HepG2 (cell line): Measurements from ENCODE around the gene CTSA. TPM values are rescaled to one million over a fixed set of nuclear protein-coding genes. Genes with fewer than 3 reads are reported as not detected.
A peak's percentile ranks its signal among the peaks of the same experiment; 100 is the strongest.

Experiments
- KLF6 ChIP-seq: IDR thresholded peaks from 2 replicates; pipeline ENCODE4 v1.8.0; 2016; ENCODE audit warnings: missing biosample characterization, missing genetic modification reagents
- LCORL ChIP-seq, 2 experiments: fragments of 450-650 bp in 1 of 2; sonication (generic) in 1 of 2; formaldehyde crosslinking in 1 of 2; IDR thresholded peaks; 2 replicates each; pipeline versions ENCODE4 v1.5.0 to v1.6.1; 2017 to 2020; ENCODE audit warnings: antibody characterized with exemption in 1 of 2, missing genetic modification reagents in 1 of 2
- MBD4 ChIP-seq: IDR thresholded peaks from 2 replicates; pipeline ENCODE4 v1.6.1; 2012; ENCODE audit warnings: low read length, inconsistent platforms, borderline replicate concordance
- MYC ChIP-seq: sonication (generic); formaldehyde crosslinking; IDR thresholded peaks from 2 replicates; pipeline ENCODE4 v1.9.0; 2021; ENCODE audit warnings: missing genetic modification reagents, borderline replicate concordance
- NFE2 ChIP-seq: sonication (generic); formaldehyde crosslinking; IDR thresholded peaks from 2 replicates; pipeline ENCODE4 v1.4.0; 2020; ENCODE audit warnings: missing genetic modification reagents
- SCMH1 ChIP-seq: sonication (generic); formaldehyde crosslinking; IDR thresholded peaks from 2 replicates; pipeline ENCODE4 v1.9.0; 2021; ENCODE audit warnings: missing genetic modification reagents, mild to moderate bottlenecking, borderline replicate concordance
- SRSF9 ChIP-seq: fragments of 200-400 bp; formaldehyde crosslinking; IDR thresholded peaks from 2 replicates; pipeline ENCODE4 v1.6.1; 2018; ENCODE audit warnings: borderline replicate concordance, mild to moderate bottlenecking, low read depth, low read length; ENCODE audit not compliant: insufficient read depth, poor library complexity, severe bottlenecking
- ZNF224 ChIP-seq: sonication (generic); formaldehyde crosslinking; IDR thresholded peaks from 2 replicates; pipeline ENCODE4 v1.5.0; 2020; ENCODE audit warnings: mild to moderate bottlenecking, missing genetic modification reagents
- ZNF33B ChIP-seq: sonication (generic); formaldehyde crosslinking; IDR thresholded peaks from 2 replicates; pipeline ENCODE4 v1.5.1; 2020; ENCODE audit warnings: mild to moderate bottlenecking, missing genetic modification reagents
- ZNF605 ChIP-seq: sonication (generic); formaldehyde crosslinking; IDR thresholded peaks from 2 replicates; pipeline ENCODE4 v1.8.0; 2022; ENCODE audit warnings: mild to moderate bottlenecking, missing genetic modification reagents
- ZNF614 ChIP-seq: IDR thresholded peaks from 2 replicates; pipeline ENCODE4 v1.6.1; 2018; ENCODE audit warnings: missing biosample characterization, missing genetic modification reagents, inconsistent platforms, borderline replicate concordance
- ZNF724P ChIP-seq: sonication (generic); formaldehyde crosslinking; IDR thresholded peaks from 2 replicates; pipeline ENCODE4 v1.8.0; 2022; ENCODE audit warnings: missing genetic modification reagents, borderline replicate concordance
- ZNF841 ChIP-seq: sonication (generic); formaldehyde crosslinking; IDR thresholded peaks from 2 replicates; pipeline ENCODE4 v1.8.1; 2023; ENCODE audit warnings: missing genetic modification reagents, borderline replicate concordance
- polyA plus RNA-seq, 8 experiments: library from polyadenylated mRNA; depleted of rRNA in 3 of 8; stranded (reverse) in 7 of 8; unstranded in 1 of 8; fragments of >200 nt; fragmentation: Illumina TruSeq in 4 of 8; extraction: Trizol in 4 of 8; gene quantifications; 2 replicates each; pipeline versions ENCODE4 v1.2.1 to v1.2.3, GENCODE V29; 2011 to 2016; ENCODE audit warnings: low read depth in 4 of 8, missing spikeins in 1 of 8, mixed read lengths in 1 of 8; ENCODE audit not compliant: insufficient read depth in 1 of 8
- total RNA-seq, 5 experiments: library from RNA; depleted of rRNA; stranded (reverse); fragments of >200 nt; fragmentation: Illumina TruSeq; extraction: Trizol; gene quantifications; 2 replicates each; pipeline ENCODE4 v1.2.3, GENCODE V29; 2016; ENCODE audit warnings: low read depth in 1 of 5
- TF ChIP-seq, protein P1 (sequence below): sonication (generic); formaldehyde crosslinking; IDR thresholded peaks from 2 replicates; pipeline ENCODE4 v1.8.0; 2022; ENCODE audit warnings: mild to moderate bottlenecking, missing genetic modification reagents; ENCODE audit not compliant: insufficient replicate concordance
- TF ChIP-seq, protein P2 (sequence below): IDR thresholded peaks from 2 replicates; pipeline ENCODE4 v1.6.1; 2016; ENCODE audit warnings: missing compliant biosample characterization, missing genetic modification reagents, borderline replicate concordance
- TF ChIP-seq, protein P3 (sequence below): sonication (generic); formaldehyde crosslinking; conservative IDR thresholded peaks from 2 replicates; pipeline ENCODE4 v1.8.1; 2023; ENCODE audit warnings: missing genetic modification reagents
- TF ChIP-seq, protein P4 (sequence below): sonication (generic); formaldehyde crosslinking; IDR thresholded peaks from 2 replicates; pipeline ENCODE4 v1.9.0; 2022; ENCODE audit warnings: low read depth, missing genetic modification reagents
- TF ChIP-seq, protein P5 (sequence below): sonication (generic); formaldehyde crosslinking; IDR thresholded peaks from 2 replicates; pipeline ENCODE4 v1.4.0; 2020; ENCODE audit warnings: mild to moderate bottlenecking, missing genetic modification reagents, borderline replicate concordance
- TF ChIP-seq, protein P6 (sequence below): sonication (generic); formaldehyde crosslinking; IDR thresholded peaks from 2 replicates; pipeline ENCODE4 v1.9.0; 2021; ENCODE audit warnings: missing genetic modification reagents, mild to moderate bottlenecking, borderline replicate concordance

Gene CTSA
- total and polyA plus RNA-seq, 2 of the 13 experiments (the other 11 are each of a cell fraction or from before 2014, with no cell fraction given): 202 to 231 TPM

DNA sequence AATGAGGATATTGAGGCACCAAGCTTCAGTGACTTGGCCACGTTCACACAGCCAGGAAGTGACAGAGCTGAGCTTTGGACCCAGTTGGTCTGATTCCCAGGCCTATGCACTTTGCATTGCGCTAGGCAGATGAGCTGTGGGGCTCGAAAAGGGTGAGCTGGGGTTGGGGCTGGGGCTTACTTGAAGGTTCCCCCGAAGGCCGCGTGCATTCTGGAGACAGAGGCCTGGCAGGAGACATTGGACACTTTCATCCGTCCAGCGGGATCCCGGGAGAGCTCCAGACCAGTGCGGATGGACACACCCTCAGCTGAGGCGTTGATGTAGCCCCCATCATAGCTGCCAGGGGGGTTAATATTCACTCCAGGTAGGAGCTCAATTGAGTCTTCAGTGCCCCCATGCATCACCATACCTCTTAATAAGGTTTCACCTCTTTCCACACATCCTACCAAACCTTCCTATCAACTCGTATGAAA, 18.2 kb downstream of the CTSA start (continued):
- TF ChIP-seq, protein P1, sequence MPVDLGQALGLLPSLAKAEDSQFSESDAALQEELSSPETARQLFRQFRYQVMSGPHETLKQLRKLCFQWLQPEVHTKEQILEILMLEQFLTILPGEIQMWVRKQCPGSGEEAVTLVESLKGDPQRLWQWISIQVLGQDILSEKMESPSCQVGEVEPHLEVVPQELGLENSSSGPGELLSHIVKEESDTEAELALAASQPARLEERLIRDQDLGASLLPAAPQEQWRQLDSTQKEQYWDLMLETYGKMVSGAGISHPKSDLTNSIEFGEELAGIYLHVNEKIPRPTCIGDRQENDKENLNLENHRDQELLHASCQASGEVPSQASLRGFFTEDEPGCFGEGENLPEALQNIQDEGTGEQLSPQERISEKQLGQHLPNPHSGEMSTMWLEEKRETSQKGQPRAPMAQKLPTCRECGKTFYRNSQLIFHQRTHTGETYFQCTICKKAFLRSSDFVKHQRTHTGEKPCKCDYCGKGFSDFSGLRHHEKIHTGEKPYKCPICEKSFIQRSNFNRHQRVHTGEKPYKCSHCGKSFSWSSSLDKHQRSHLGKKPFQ: no peak
- TF ChIP-seq, protein P2, sequence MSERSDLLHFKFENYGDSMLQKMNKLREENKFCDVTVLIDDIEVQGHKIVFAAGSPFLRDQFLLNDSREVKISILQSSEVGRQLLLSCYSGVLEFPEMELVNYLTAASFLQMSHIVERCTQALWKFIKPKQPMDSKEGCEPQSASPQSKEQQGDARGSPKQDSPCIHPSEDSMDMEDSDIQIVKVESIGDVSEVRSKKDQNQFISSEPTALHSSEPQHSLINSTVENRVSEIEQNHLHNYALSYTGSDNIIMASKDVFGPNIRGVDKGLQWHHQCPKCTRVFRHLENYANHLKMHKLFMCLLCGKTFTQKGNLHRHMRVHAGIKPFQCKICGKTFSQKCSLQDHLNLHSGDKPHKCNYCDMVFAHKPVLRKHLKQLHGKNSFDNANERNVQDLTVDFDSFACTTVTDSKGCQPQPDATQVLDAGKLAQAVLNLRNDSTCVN (CRISPR knock-in tag): no peak
- TF ChIP-seq LCORL (IDR thresholded peaks at IDR 0.05): no peak
- no peak for TF ChIP-seq LCORL (CRISPR knock-in tag; IDR thresholded peaks at IDR 0.05)
- no peak for TF ChIP-seq ZNF224
- no peak for TF ChIP-seq SCMH1 (CRISPR knock-in tag)
- TF ChIP-seq NFE2 (CRISPR knock-in tag): no peak
- TF ChIP-seq ZNF724P (CRISPR knock-in tag): no peak
- peak; percentile 6; the same call in 1 of the 2 replicates for TF ChIP-seq ZNF614 (CRISPR knock-in tag)
- no peak for TF ChIP-seq SRSF9
- TF ChIP-seq, protein P3, sequence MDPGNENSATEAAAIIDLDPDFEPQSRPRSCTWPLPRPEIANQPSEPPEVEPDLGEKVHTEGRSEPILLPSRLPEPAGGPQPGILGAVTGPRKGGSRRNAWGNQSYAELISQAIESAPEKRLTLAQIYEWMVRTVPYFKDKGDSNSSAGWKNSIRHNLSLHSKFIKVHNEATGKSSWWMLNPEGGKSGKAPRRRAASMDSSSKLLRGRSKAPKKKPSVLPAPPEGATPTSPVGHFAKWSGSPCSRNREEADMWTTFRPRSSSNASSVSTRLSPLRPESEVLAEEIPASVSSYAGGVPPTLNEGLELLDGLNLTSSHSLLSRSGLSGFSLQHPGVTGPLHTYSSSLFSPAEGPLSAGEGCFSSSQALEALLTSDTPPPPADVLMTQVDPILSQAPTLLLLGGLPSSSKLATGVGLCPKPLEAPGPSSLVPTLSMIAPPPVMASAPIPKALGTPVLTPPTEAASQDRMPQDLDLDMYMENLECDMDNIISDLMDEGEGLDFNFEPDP (CRISPR knock-in tag): 0 out of 2 replicates have a peak, but pooled peaks have one; percentile 93
- TF ChIP-seq, protein P4, sequence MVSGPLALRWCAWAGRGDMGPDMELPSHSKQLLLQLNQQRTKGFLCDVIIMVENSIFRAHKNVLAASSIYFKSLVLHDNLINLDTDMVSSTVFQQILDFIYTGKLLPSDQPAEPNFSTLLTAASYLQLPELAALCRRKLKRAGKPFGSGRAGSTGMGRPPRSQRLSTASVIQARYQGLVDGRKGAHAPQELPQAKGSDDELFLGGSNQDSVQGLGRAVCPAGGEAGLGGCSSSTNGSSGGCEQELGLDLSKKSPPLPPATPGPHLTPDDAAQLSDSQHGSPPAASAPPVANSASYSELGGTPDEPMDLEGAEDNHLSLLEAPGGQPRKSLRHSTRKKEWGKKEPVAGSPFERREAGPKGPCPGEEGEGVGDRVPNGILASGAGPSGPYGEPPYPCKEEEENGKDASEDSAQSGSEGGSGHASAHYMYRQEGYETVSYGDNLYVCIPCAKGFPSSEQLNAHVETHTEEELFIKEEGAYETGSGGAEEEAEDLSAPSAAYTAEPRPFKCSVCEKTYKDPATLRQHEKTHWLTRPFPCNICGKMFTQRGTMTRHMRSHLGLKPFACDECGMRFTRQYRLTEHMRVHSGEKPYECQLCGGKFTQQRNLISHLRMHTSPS (CRISPR knock-in tag): no peak
- TF ChIP-seq ZNF33B (CRISPR knock-in tag): no peak
- TF ChIP-seq MBD4: no peak
- TF ChIP-seq ZNF841 (CRISPR knock-in tag): no peak
- peak; percentile 13; the same call in 1 of the 2 replicates for TF ChIP-seq ZNF605 (CRISPR knock-in tag)
- peak; percentile 43; the same call in 1 of the 2 replicates for TF ChIP-seq MYC
- TF ChIP-seq KLF6: 0 out of 2 replicates have a peak, but pooled peaks have one; percentile 17
- TF ChIP-seq, protein P5, sequence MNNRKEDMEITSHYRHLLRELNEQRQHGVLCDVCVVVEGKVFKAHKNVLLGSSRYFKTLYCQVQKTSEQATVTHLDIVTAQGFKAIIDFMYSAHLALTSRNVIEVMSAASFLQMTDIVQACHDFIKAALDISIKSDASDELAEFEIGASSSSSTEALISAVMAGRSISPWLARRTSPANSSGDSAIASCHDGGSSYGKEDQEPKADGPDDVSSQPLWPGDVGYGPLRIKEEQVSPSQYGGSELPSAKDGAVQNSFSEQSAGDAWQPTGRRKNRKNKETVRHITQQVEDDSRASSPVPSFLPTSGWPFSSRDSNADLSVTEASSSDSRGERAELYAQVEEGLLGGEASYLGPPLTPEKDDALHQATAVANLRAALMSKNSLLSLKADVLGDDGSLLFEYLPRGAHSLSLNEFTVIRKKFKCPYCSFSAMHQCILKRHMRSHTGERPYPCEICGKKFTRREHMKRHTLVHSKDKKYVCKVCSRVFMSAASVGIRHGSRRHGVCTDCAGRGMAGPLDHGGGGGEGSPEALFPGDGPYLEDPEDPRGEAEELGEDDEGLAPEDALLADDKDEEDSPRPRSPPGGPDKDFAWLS (CRISPR knock-in tag): no peak
- TF ChIP-seq, protein P6, sequence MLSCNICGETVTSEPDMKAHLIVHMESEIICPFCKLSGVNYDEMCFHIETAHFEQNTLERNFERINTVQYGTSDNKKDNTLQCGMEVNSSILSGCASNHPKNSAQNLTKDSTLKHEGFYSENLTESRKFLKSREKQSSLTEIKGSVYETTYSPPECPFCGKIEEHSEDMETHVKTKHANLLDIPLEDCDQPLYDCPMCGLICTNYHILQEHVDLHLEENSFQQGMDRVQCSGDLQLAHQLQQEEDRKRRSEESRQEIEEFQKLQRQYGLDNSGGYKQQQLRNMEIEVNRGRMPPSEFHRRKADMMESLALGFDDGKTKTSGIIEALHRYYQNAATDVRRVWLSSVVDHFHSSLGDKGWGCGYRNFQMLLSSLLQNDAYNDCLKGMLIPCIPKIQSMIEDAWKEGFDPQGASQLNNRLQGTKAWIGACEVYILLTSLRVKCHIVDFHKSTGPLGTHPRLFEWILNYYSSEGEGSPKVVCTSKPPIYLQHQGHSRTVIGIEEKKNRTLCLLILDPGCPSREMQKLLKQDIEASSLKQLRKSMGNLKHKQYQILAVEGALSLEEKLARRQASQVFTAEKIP (CRISPR knock-in tag): no peak
